Spleen (tissue), 7 donors: ENCODE data around the gene KMO.

ENCODE experiments used
- CTCF ChIP-seq, 11 experiments: fragments of 200-600 bp in 7 of 11; fragments of 450-650 bp in 4 of 11; sonication (generic) in 4 of 11; IDR thresholded peaks in 8 of 11; conservative IDR thresholded peaks in 3 of 11; 1 replicate in 7 of 11; 2 replicates in 4 of 11; pipeline versions ENCODE4 v1.4.0 to v1.8.0; 2016 to 2021; ENCODE audit warnings: antibody characterized with exemption in 11 of 11, inconsistent platforms in 4 of 11, mild to moderate bottlenecking in 1 of 11
- POLR2AphosphoS5 ChIP-seq, 3 donors: sonication (generic); formaldehyde crosslinking; IDR thresholded peaks; one replicate each; pipeline ENCODE4 v1.5.1; 2017; ENCODE audit warnings: antibody characterized with exemption in 3 of 3
- donor health status: DM: no; HTN: no; CAD: no; lungs with moderate emphysema.
- donor health status: DM: no; HTN: no; CAD: no.
- donor health status: DM: no; HTN: no; CAD: no.

DNA sequence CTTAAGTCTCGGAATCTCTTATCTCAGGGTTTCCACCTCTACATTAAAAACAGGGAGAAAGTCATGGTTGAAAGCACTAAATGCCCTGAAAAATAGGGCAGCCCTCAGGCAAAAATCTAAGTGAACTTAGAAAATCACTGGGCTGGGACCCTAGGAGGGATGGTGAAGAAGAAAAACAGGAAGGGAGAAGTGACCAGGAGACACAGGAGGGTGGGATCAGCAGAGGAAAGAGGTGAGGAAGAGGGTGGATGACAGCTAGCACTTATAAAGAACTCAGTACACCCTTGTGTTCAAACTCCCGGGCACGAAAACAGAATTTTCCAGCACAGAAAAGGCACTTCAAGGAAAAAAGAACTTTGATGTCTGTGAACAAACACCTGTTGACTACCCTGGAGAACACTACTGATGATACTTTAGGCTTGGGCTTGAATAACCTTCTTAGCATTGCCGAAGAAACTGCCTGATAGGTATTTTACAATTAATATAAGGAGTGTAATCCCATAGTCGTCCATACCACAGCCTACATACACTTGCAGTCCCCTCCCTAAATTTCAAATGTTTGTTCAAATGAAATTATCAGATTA lies 106.0 kb downstream of the KMO start:
- TF ChIP-seq CTCF (IDR thresholded peaks at IDR 0.05 in 8 of 11, conservative IDR thresholded peaks at IDR 0.05 in 3 of 11) (no peak), POLR2AphosphoS5 (IDR thresholded peaks at IDR 0.05) (no peak)
